Mucosa of descending colon (tissue), 3 donors: ENCODE data around the gene BBC3. TPM values are rescaled to one million over a fixed set of nuclear protein-coding genes. Genes with fewer than 3 reads are reported as not detected.

Experiments
- ATAC-seq: fragments of 200-7000 bp; cut with Tn5 transposase; one replicate; pipeline ENCODE4 v1.9.1; 2020; ENCODE audit warnings: mild to moderate bottlenecking, moderate library complexity
- DNase-seq, 3 donors: peaks; one replicate each; pipeline ENCODE4 v3.0.0-alpha.2; 2020
- H3K36me3 ChIP-seq: fragments of 200-600 bp; one replicate; pipeline ENCODE4 v1.8.0; 2021; ENCODE audit warnings: low read depth, mild to moderate bottlenecking
- H3K4me1 ChIP-seq: fragments of 200-600 bp; one replicate; pipeline ENCODE4 v1.8.0; 2021; ENCODE audit warnings: low read depth, mild to moderate bottlenecking
- H3K4me3 ChIP-seq: fragments of 200-600 bp; one replicate; pipeline ENCODE4 v1.8.0; 2021; ENCODE audit warnings: mild to moderate bottlenecking
- H3K9me3 ChIP-seq: fragments of 200-600 bp; one replicate; pipeline ENCODE4 v1.8.0; 2021; ENCODE audit warnings: mild to moderate bottlenecking
- CTCF ChIP-seq: fragments of 200-600 bp; IDR thresholded peaks from one replicate; pipeline ENCODE4 v1.8.0; 2022; ENCODE audit warnings: antibody characterized with exemption, mild to moderate bottlenecking
- intact Hi-C, 2 donors: fragments of 100-400 bp; cut with DNase I in 1 of 2; cut with micrococcal nuclease in 1 of 2; formaldehyde crosslinking; loops; one replicate each; pipeline versions ENCODE4 v1.11.0 to v1.11.1; 2022; cut with DNase I, micrococcal nuclease
- total RNA-seq, 3 donors: library from RNA; stranded (reverse); fragmentation: NEBNext Ultra II Directional in 2 of 3; extraction: Animal tissue kit (Norgen Biotek cat#: 25700) in 2 of 3; gene quantifications; one replicate each; pipeline versions ENCODE4 v1.2.1 to v1.2.4, GENCODE V29; 2021 to 2023
- donor health status: DM: no; HTN: no; CAD: no; lungs with moderate emphysema.
- donor health status: DM: no; HTN: no; CAD: no.
- donor health status: DM: no; HTN: yes; CAD: no.

Gene BBC3
- total RNA-seq, 3 donors from 2014 or later: 18.3 to 24.9 (median 22.8) TPM

- H3K4me1 ChIP-seq: peaks cover 21% of the 10 kb centered on the region
- ATAC-seq: no peak
- no peak for TF ChIP-seq CTCF
- DNase-seq: peak in 1 of 3 donors; percentile 33
- H3K9me3 ChIP-seq: no peaks in the 10 kb centered on the region
- intact Hi-C loops: no loop called here
- no peak overlapping the region for H3K4me3 ChIP-seq
- H3K36me3 ChIP-seq: peaks cover 11% of the 10 kb centered on the region
Measured at GRCh38 chr19:47260476-47260875, 29.5 kb upstream of the BBC3 start.

- intact Hi-C loops: no loop called here
- no peak for ATAC-seq
- Histone ChIP-seq H3K9me3 (no peaks in the 10 kb centered on the region), H3K4me1 (peaks cover 23% of the 10 kb centered on the region), H3K4me3 (no peak overlapping the region), H3K36me3 (no peaks in the 10 kb centered on the region)
- no peak for TF ChIP-seq CTCF
- DNase-seq: peak in 1 of 3 donors; percentile 41
Measured at GRCh38 chr19:47258895-47259555, 28.0 kb upstream of the BBC3 start.

- peak in 2 of 3 donors; percentile 29 to 41 for DNase-seq
- intact Hi-C loops: no loop called here
Measured at GRCh38 chr19:47258434-47258833, 27.4 kb upstream of the BBC3 start.

DNA sequence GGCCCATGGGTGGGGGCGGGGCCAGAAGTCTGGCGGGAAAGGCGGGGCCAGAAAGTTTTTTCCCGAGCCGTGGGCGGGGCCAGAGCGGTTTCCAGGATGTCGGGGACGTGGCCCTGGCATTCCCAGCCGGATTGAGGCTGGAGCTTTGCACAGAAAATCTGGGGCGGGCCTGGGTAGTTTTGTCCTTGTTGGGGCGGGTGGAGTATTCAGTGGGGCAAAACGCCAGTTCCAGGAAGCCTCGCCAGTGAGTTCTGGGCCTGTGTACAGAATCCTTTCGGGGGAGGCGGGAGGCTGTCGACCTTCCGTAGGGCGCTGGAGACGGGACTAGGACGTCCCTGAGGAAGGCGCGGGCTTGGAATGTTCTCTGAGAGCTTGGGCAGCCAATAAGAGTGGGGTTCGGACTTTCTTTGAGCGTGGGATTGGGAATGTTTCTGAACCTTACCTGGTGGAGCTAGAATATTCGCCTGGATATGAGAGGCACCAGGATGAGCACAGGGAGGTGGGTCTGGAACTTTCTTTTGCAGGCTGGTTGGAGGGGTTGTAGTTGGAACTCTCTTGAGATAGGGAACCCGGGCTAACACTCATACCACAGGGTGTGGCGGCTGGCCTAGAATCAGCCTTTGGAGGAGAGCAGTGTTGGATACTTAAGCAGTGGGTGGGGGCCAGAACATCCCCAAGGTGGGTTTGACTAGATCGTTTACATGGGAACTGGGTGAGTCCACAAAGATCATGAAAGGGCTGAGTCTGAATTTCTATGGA lies 26.6 kb upstream of the BBC3 start:
- ATAC-seq (peak; percentile 14), DNase-seq (peak in 1 of 3 donors; percentile 53)
- H3K36me3 ChIP-seq: no peaks in the 10 kb centered on the region
- intact Hi-C loops: no loop called here
- peaks cover 23% of the 10 kb centered on the region for H3K4me1 ChIP-seq
- no peaks in the 10 kb centered on the region for H3K9me3 ChIP-seq
- H3K4me3 ChIP-seq: peak overlapping the region; percentile 23
- no peak for TF ChIP-seq CTCF

More at GRCh38 chr19:47258434-47258833, 27.4 kb upstream of the BBC3 start:
- no peaks in the 10 kb centered on the region for H3K9me3 ChIP-seq
- no peaks in the 10 kb centered on the region for H3K36me3 ChIP-seq
- ATAC-seq: no peak
- peaks cover 23% of the 10 kb centered on the region for H3K4me1 ChIP-seq
- no peak for TF ChIP-seq CTCF
- H3K4me3 ChIP-seq: no peak overlapping the region

DNA sequence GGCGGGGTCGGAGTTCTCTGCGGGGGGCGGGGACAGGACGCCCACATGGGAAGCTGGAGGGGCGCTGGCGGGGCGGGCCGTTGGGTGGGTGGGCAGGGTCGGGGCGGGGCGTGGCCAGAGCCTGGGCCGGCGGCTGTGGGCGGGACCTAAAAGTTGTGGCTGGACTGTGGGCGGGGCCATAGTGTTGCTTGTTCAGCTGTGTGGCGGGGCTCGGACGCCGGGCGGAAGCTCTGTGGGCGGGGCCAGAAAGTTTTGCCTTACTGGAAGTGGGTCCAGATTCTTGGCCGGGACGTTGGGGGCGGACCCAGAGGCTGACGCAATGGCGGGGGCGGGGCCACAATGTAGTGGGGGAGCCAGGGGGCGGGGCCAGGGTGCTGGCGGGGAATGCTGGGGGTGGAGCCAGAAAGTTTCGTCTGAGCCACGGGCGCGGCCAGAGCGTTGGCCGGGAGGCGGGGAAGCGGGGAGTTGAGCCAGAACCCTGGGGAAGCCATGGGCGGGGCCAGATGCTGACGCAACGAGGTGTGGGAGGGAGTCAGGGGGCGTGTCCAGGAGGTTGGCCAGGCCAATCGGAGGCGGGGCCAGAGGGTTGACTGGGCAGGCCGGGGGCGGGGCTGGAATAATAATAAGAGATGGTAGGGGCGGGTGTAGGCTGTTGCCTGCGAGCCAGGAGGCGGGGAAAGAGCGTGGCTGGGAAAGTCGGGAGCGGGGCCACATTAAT lies 25.9 kb upstream of the BBC3 start:
- DNase-seq (peak; percentile 100), ATAC-seq (peak; percentile 83)
- TF ChIP-seq CTCF: no peak

More for the DNA sequence above, 25.9 kb upstream of the BBC3 start:
- peaks cover 23% of the 10 kb centered on the region for H3K4me1 ChIP-seq
- peak overlapping the region; percentile 23 for H3K4me3 ChIP-seq
- H3K9me3 ChIP-seq: no peaks in the 10 kb centered on the region
- no peaks in the 10 kb centered on the region for H3K36me3 ChIP-seq
- intact Hi-C loops: no loop called here
